SK-N-MC (cell line): ENCODE measurements around the gene INPP4B.

Experiments
- EZH2 ChIP-seq: fragments of 200-600 bp; sonication (generic); IDR thresholded peaks from one replicate; pipeline ENCODE4 v1.6.1; 2017; ENCODE audit warnings: antibody characterized with exemption
- FOXP2 ChIP-seq: optimal IDR thresholded peaks from 2 replicates; pipeline ENCODE3; 2011; ENCODE audit warnings: mild to moderate bottlenecking, moderate library complexity; ENCODE audit not compliant: insufficient read depth; ENCODE audit errors: extremely low read length, control extremely low read depth
- POLR2AphosphoS5 ChIP-seq: IDR thresholded peaks from 2 replicates; pipeline ENCODE4 v1.6.1; 2012; ENCODE audit warnings: mild to moderate bottlenecking, low read depth, low read length, borderline replicate concordance

DNA sequence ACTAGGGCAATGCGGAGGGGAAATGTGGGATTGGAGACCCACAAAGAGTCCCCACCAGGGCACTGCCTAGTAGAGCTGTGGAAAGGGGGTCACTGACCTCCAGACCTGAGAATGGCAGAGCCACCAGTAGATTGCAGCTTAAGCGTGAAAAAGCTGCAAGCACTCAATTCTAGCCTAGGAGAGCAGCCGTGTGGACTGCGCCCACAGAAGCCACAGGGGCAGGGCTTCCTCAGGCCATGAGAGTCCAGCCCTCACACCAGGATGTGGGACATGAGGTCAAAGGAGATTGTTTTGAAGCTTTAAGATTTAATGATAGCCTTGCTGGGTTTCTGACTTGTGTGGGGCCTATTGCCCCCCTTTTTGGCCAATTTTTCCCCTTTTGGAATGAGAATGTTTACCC is 379.0 kb downstream of the INPP4B start:
- no peak for TF ChIP-seq POLR2AphosphoS5
- no peak for TF ChIP-seq EZH2
- no peak for TF ChIP-seq FOXP2
